ENCODE measurements around the gene SEMA6A. TPM values are rescaled to one million over a fixed set of nuclear protein-coding genes. Genes with fewer than 3 reads are reported as not detected.

SEMA6A gene
- total RNA-seq, 2 donors from 2014 or later, result 7.4 to 11.4 TPM

DNA sequence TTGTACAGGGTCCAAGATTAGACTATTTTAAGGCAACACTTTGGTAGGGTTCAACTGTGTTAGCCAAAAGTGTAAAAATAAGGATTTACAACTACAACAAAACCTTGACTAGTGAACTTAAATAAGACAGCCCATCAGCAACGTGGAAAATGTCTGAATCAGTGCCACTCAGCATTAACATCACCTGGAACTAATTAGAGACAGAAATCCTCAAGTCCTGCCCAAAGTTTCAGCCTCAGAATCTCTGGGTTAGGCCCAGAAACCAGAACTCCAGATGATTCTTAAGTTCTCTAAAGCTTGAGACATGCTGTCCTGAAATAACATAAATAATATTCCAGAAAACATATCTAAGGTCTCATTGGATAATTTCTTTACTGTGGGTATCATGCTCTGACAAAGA, 118.6 kb downstream of the SEMA6A start:
- Histone ChIP-seq H3K27me3 (replicated peaks; ENCODE audit: insufficient read depth) (no peaks in the 10 kb centered on the region), H3K4me3 (no peak overlapping the region), H3K36me3 (no peaks in the 10 kb centered on the region), H3K27ac (no peak overlapping the region), H3K4me1 (ENCODE audit: control insufficient read depth in 1 of 2, low read depth in 2 of 2) (peaks cover 4 to 24% of the 10 kb centered on the region in 2 donors), H3K9me3 (no peaks in the 10 kb centered on the region)
- TF ChIP-seq, protein P1, sequence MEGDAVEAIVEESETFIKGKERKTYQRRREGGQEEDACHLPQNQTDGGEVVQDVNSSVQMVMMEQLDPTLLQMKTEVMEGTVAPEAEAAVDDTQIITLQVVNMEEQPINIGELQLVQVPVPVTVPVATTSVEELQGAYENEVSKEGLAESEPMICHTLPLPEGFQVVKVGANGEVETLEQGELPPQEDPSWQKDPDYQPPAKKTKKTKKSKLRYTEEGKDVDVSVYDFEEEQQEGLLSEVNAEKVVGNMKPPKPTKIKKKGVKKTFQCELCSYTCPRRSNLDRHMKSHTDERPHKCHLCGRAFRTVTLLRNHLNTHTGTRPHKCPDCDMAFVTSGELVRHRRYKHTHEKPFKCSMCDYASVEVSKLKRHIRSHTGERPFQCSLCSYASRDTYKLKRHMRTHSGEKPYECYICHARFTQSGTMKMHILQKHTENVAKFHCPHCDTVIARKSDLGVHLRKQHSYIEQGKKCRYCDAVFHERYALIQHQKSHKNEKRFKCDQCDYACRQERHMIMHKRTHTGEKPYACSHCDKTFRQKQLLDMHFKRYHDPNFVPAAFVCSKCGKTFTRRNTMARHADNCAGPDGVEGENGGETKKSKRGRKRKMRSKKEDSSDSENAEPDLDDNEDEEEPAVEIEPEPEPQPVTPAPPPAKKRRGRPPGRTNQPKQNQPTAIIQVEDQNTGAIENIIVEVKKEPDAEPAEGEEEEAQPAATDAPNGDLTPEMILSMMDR (IDR thresholded peaks at IDR 0.05), result no peak
- no peak for ATAC-seq (ENCODE audit: insufficient number of reproducible peaks, low FRiP score, low read depth)
- no peak for DNase-seq (ENCODE audit: low spot score)

DNA sequence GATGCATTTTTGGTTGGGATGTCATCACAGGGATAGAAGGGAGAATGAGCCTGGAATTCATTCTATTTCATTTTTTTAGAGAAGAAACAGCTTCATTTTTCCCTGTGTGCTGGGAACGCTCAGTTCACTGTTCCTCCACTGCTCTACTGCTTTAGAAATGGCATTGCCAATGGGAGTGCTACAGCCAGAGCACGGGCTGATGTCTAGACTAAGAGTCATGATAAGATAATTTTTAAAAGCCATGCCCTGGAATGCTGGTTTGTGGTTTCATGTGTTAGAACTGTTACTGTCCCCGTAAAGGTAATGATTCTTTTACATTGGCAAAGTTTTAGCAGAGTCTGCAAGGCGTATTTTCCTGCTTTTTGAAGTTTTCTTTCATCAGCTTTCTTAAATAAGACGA, 119.6 kb downstream of the SEMA6A start:
- H3K36me3 ChIP-seq, result no peaks in the 10 kb centered on the region
- H3K27ac ChIP-seq, result no peak overlapping the region
- no peak for DNase-seq (ENCODE audit: low spot score)
- H3K4me1 ChIP-seq (ENCODE audit: control insufficient read depth in 1 of 2, low read depth in 2 of 2), result peaks cover 4 to 24% of the 10 kb centered on the region in 2 donors
- TF ChIP-seq, protein P1 (IDR thresholded peaks at IDR 0.05), result no peak
- ATAC-seq (ENCODE audit: insufficient number of reproducible peaks, low FRiP score, low read depth), result no peak
- H3K27me3 ChIP-seq (replicated peaks; ENCODE audit: insufficient read depth), result no peaks in the 10 kb centered on the region
- peak overlapping the region; percentile 49 for H3K4me3 ChIP-seq
- H3K9me3 ChIP-seq, result no peaks in the 10 kb centered on the region

DNA sequence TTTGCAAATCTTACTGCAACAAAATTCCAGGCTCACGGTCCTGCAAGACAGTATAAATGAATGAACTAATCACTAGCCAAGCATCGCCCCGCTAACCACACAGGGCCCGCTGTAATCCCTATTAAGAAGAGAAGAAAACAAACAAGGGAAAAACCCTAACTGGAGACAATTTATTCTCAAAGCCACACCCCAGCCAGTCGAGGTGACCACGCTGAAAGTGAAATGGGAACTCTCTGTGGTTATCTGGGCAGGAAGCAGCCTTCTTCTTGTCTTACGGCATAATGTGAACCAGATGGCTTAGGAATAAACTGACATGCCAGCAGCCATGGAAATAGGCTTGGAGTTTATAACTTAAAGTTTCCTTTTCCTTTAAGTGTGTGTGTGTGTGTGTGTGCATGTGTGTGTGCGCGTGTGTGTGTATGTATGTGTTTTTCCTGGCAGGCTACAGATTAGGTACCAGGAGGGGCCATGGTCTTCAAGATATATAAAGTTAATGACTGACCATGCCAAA, 120.2 kb downstream of the SEMA6A start:
- DNase-seq (ENCODE audit: low spot score) (no peak), ATAC-seq (ENCODE audit: insufficient number of reproducible peaks, low FRiP score, low read depth) (no peak)
- no peaks in the 10 kb centered on the region for H3K36me3 ChIP-seq
- no peaks in the 10 kb centered on the region for H3K27me3 ChIP-seq (replicated peaks; ENCODE audit: insufficient read depth)
- H3K27ac ChIP-seq, result no peak overlapping the region
- H3K9me3 ChIP-seq, result no peaks in the 10 kb centered on the region
- peaks cover 4 to 24% of the 10 kb centered on the region in 2 donors for H3K4me1 ChIP-seq (ENCODE audit: control insufficient read depth in 1 of 2, low read depth in 2 of 2)
- H3K4me3 ChIP-seq, result peak overlapping the region; percentile 49
- TF ChIP-seq, protein P1 (IDR thresholded peaks at IDR 0.05), result no peak

DNA sequence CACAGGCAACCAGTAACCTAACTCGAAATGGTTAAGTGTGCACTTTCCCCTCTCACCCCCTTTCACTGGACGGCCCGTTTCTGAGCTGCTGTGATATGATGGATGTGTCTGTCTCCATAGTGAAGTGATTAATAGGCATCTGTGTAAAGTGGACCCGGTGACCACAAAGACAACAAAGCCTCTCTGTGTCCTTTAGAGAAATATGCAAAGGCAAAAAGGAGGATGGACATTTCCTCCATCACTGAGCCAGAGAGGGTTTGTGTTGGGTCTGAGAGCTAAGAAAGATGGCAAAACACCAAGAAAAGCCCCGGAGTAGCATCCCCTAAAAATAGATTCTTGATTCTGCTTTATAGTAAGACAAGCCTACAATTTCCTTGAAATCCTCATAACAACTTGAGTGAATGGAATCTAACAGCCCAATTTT, 120.6 kb downstream of the SEMA6A start:
- Histone ChIP-seq H3K27ac (no peak overlapping the region), H3K36me3 (no peaks in the 10 kb centered on the region)
- ATAC-seq (ENCODE audit: insufficient number of reproducible peaks, low FRiP score, low read depth), result no peak

DNA sequence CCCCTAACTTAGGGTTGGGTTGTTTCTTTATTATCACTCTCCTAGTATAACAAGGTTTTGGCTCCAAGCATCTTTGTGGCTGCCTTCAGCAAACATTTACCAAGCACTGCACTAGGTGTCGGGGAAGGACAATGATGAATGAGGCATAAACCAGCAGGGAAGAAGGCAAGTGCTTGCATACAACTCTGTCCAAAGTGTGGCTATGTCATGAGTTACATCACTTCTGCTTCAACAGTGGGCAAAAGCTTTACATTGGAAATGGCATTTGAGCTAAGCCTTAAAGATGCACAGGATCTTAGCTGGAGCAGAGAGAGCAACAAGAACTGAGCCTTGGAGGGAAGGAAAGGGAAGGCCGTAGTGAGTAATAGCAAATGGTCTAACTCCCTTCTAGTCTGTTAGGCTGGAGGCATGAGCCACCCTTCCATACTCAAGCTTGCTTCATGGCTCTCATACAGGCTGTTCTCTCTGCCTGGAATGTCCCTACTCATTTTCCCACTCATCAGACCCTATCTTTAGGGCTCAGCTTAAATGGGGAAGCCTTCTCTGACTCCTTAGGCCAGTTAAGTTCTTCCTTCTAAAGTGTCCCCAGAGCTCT, 121.8 kb downstream of the SEMA6A start:
- H3K36me3 ChIP-seq, result no peaks in the 10 kb centered on the region
- TF ChIP-seq, protein P1 (IDR thresholded peaks at IDR 0.05), result no peak
- H3K27ac ChIP-seq, result no peak overlapping the region
- ATAC-seq (ENCODE audit: insufficient number of reproducible peaks, low FRiP score, low read depth) (no peak), DNase-seq (ENCODE audit: low spot score) (no peak)
- H3K9me3 ChIP-seq, result no peaks in the 10 kb centered on the region
- peaks cover 4 to 24% of the 10 kb centered on the region in 2 donors for H3K4me1 ChIP-seq (ENCODE audit: control insufficient read depth in 1 of 2, low read depth in 2 of 2)
- H3K4me3 ChIP-seq, result no peak overlapping the region
- H3K27me3 ChIP-seq (replicated peaks; ENCODE audit: insufficient read depth), result no peaks in the 10 kb centered on the region

More for the DNA sequence above, 120.6 kb downstream of the SEMA6A start:
- DNase-seq (ENCODE audit: low spot score), result no peak
- TF ChIP-seq, protein P1 (IDR thresholded peaks at IDR 0.05), result no peak
- H3K27me3 ChIP-seq (replicated peaks; ENCODE audit: insufficient read depth), result no peaks in the 10 kb centered on the region
- no peaks in the 10 kb centered on the region for H3K9me3 ChIP-seq
- peaks cover 4 to 24% of the 10 kb centered on the region in 2 donors for H3K4me1 ChIP-seq (ENCODE audit: control insufficient read depth in 1 of 2, low read depth in 2 of 2)
- H3K4me3 ChIP-seq, result peak overlapping the region; percentile 49
